HuH-7 (cell line): Measurements from ENCODE around the gene CORO2B.

Experiments
- DNase-seq: peaks from one replicate; pipeline ENCODE4 v3.0.0; 2011; ENCODE audit warnings: low spot score

The CORO2B gene

GRCh38 chr15:68572921-68573320, 5.9 kb upstream of the CORO2B start:
- DNase-seq, result no peak

- no peak for DNase-seq
Measured at GRCh38 chr15:68574046-68574445, 4.7 kb upstream of the CORO2B start.

GRCh38 chr15:68574629-68575028, 4.2 kb upstream of the CORO2B start:
- DNase-seq, result no peak

- no peak for DNase-seq
Measured at GRCh38 chr15:68576235-68576892, 2.4 kb upstream of the CORO2B start.

GRCh38 chr15:68578175-68578979, 416 bp upstream of the CORO2B start:
- DNase-seq, result no peak

GRCh38 chr15:68580026-68580882, 1.5 kb downstream of the CORO2B start:
- DNase-seq, result no peak

- DNase-seq, result no peak
Measured at GRCh38 chr15:68580883-68581155, 2.0 kb downstream of the CORO2B start.

GRCh38 chr15:68581725-68582124, 2.9 kb downstream of the CORO2B start:
- no peak for DNase-seq

- DNase-seq, result no peak
Measured at GRCh38 chr15:68582236-68582635, 3.4 kb downstream of the CORO2B start.

GRCh38 chr15:68582864-68583263, 4.1 kb downstream of the CORO2B start:
- DNase-seq, result no peak

- DNase-seq, result no peak
Measured at GRCh38 chr15:68583321-68583720, 4.5 kb downstream of the CORO2B start.

- no peak for DNase-seq
Measured at GRCh38 chr15:68583936-68584755, 5.4 kb downstream of the CORO2B start.

GRCh38 chr15:68584756-68585573, 6.2 kb downstream of the CORO2B start:
- no peak for DNase-seq

GRCh38 chr15:68585574-68586273, 6.9 kb downstream of the CORO2B start:
- no peak for DNase-seq

GRCh38 chr15:68586274-68586961, 7.6 kb downstream of the CORO2B start:
- no peak for DNase-seq

GRCh38 chr15:68587769-68588385, 9.1 kb downstream of the CORO2B start:
- DNase-seq, result no peak

- DNase-seq, result no peak
Measured at GRCh38 chr15:68589053-68589452, 10.3 kb downstream of the CORO2B start.

- DNase-seq, result no peak
Measured at GRCh38 chr15:68589783-68590710, 11.3 kb downstream of the CORO2B start.
